IPS-15b (cell line): ENCODE measurements around the gene COQ2.
"Not testable (repeated sequence)": the region's sequence is repeated elsewhere in the genome, so short reads cannot be mapped to it uniquely, and the experiment has no call there.

Experiments
- H3K27me3 ChIP-seq: one replicate; pipeline ENCODE4 v1.6.1; 2013; ENCODE audit warnings: low read length; ENCODE audit not compliant: control insufficient read depth, insufficient read depth
- H3K36me3 ChIP-seq: one replicate; pipeline ENCODE4 v1.6.1; 2013; ENCODE audit warnings: low read length; ENCODE audit not compliant: control insufficient read depth, insufficient read depth
- H3K4me1 ChIP-seq: one replicate; pipeline ENCODE4 v1.6.1; 2013; ENCODE audit warnings: mild to moderate bottlenecking, low read length; ENCODE audit not compliant: control insufficient read depth, insufficient read depth
- H3K4me3 ChIP-seq: one replicate; pipeline ENCODE4 v1.5.1; 2013; ENCODE audit warnings: low read depth, low read length
- H3K9ac ChIP-seq: one replicate; pipeline ENCODE4 v1.6.1; 2013; ENCODE audit warnings: low read depth, mild to moderate bottlenecking, low read length
- H3K9me3 ChIP-seq: one replicate; pipeline ENCODE4 v1.6.1; 2013; ENCODE audit warnings: mild to moderate bottlenecking, low read length; ENCODE audit not compliant: control insufficient read depth, insufficient read depth

Gene COQ2

GRCh38 chr4:83315341-83315870 lies 30.8 kb upstream of the COQ2 start:
- Histone ChIP-seq H3K9me3 (no peaks in the 10 kb centered on the region), H3K4me3 (no peak overlapping the region)

GRCh38 chr4:83308672-83309071 lies 24.1 kb upstream of the COQ2 start:
- no peaks in the 10 kb centered on the region for H3K9me3 ChIP-seq

More at GRCh38 chr4:83315341-83315870, 30.8 kb upstream of the COQ2 start:
- H3K36me3 ChIP-seq: no peaks in the 10 kb centered on the region
- H3K9ac ChIP-seq: no peak overlapping the region
- H3K4me1 ChIP-seq: no peaks in the 10 kb centered on the region
- H3K27me3 ChIP-seq: no peaks in the 10 kb centered on the region

DNA sequence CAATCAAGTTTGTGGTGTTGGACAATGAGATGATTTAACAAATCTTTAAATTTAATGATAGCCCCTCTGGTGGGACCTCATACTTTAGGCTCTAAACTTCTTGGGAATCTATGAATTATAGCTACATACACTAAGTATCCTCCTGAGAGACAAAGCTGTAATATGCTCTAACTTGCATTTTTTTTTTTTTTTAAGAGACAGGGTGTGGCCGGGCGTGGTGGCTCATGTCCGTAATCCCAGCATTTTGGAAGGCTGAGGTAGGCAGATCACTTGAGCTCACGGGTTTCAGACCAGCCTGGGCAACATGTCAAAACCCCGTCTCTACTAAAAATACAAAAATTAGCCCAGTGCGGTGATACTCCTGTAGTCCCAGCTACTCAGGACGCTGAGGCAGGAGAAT lies 23.3 kb upstream of the COQ2 start:
- H3K36me3 ChIP-seq: no peaks in the 10 kb centered on the region
- H3K4me1 ChIP-seq: no peaks in the 10 kb centered on the region
- H3K4me3 ChIP-seq: no peak overlapping the region
- no peaks in the 10 kb centered on the region for H3K27me3 ChIP-seq
- H3K9me3 ChIP-seq: no peaks in the 10 kb centered on the region
- no peak overlapping the region for H3K9ac ChIP-seq

More at GRCh38 chr4:83308672-83309071, 24.1 kb upstream of the COQ2 start:
- Histone ChIP-seq H3K9ac (no peak overlapping the region), H3K4me3 (no peak overlapping the region), H3K27me3 (no peaks in the 10 kb centered on the region), H3K36me3 (no peaks in the 10 kb centered on the region), H3K4me1 (no peaks in the 10 kb centered on the region)

DNA sequence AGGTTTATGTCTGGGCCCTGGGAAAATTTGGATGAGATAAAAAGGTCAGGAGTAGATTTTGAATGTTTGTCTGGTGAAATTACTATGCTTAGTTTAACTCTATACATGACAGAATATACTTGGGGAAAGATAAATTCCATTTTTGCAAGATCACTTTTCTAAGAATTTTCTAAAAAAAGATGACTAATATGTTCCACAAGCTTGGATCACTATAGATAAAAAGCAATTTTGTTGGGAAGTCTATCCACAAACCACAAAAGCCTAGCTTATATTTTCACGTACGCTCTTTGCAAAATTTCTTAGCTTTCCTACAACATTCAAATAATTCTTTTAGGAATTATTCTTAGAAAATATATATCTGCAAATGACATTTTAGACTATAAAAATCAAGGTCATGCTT lies 20.6 kb upstream of the COQ2 start:
- Histone ChIP-seq H3K9ac (no peak overlapping the region), H3K27me3 (no peaks in the 10 kb centered on the region), H3K4me1 (no peaks in the 10 kb centered on the region), H3K9me3 (no peaks in the 10 kb centered on the region), H3K36me3 (no peaks in the 10 kb centered on the region), H3K4me3 (no peak overlapping the region)

- H3K36me3 ChIP-seq: no peaks in the 10 kb centered on the region
- no peak overlapping the region for H3K9ac ChIP-seq
- no peaks in the 10 kb centered on the region for H3K4me1 ChIP-seq
- no peaks in the 10 kb centered on the region for H3K9me3 ChIP-seq
- no peaks in the 10 kb centered on the region for H3K27me3 ChIP-seq
- H3K4me3 ChIP-seq: no peak overlapping the region
Measured at GRCh38 chr4:83297548-83298260, 13.1 kb upstream of the COQ2 start.

DNA sequence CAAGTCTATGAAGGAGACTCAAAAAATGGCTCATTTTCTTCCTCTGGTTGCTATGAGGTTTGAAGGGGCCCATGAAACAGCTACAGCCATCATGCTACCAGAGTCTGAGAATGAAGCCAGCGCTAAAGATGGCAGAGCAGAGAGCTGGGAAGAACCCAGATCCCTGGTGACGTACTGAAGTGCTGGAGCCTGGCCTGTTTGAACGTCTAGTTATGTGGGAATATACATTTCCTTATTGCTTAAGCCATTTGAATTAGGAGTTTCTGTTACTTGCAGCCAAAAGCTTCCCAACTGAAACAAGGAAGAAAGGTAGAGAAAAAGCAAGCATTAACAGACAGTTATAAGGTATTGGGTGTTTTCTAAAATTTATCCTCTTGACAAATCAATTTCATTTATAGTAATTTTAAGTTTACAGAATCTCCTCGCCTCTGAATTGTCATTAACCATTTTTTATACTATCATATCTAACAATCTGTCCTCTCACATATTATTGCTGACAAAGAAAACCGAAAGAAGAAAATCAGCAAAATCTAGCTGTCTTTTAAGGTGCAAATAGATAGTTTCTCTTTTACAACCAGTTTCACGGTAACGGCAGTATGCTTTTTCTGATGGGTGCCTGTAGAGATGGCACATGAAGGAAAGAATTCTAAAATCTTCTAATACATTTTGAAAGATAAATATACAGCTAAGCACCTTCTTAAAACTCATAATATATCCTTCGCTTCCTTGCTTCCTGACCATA lies 8.9 kb upstream of the COQ2 start:
- Histone ChIP-seq H3K9me3 (no peaks in the 10 kb centered on the region), H3K4me1 (no peaks in the 10 kb centered on the region), H3K4me3 (no peak overlapping the region), H3K36me3 (no peaks in the 10 kb centered on the region), H3K9ac (no peak overlapping the region), H3K27me3 (no peaks in the 10 kb centered on the region)

GRCh38 chr4:83290059-83290774 lies 5.6 kb upstream of the COQ2 start:
- not testable (repeated sequence) for H3K36me3 ChIP-seq, H3K27me3 ChIP-seq, H3K4me3 ChIP-seq, H3K9me3 ChIP-seq, H3K4me1 ChIP-seq, H3K9ac ChIP-seq

- H3K4me3 ChIP-seq, H3K27me3 ChIP-seq, H3K36me3 ChIP-seq, H3K9ac ChIP-seq, H3K9me3 ChIP-seq, H3K4me1 ChIP-seq: not testable (repeated sequence)
Measured at GRCh38 chr4:83288381-83288780, 3.8 kb upstream of the COQ2 start.

GRCh38 chr4:83285055-83285407 lies 433 bp upstream of the COQ2 start:
- Histone ChIP-seq H3K36me3 (no peaks in the 10 kb centered on the region), H3K9me3 (no peaks in the 10 kb centered on the region), H3K4me3 (peak overlapping the region; percentile 57), H3K9ac (peak overlapping the region; percentile 50), H3K27me3 (peaks cover 13% of the 10 kb centered on the region), H3K4me1 (peaks cover 6% of the 10 kb centered on the region)

- Histone ChIP-seq H3K36me3 (no peaks in the 10 kb centered on the region), H3K4me1 (peaks cover 6% of the 10 kb centered on the region), H3K27me3 (peaks cover 13% of the 10 kb centered on the region), H3K4me3 (peak overlapping the region; percentile 57), H3K9ac (no peak overlapping the region), H3K9me3 (no peaks in the 10 kb centered on the region)
Measured at GRCh38 chr4:83283181-83283580, 1.4 kb downstream of the COQ2 start.

GRCh38 chr4:83282049-83282535 lies 2.5 kb downstream of the COQ2 start:
- H3K4me3 ChIP-seq: no peak overlapping the region
- peaks cover 13% of the 10 kb centered on the region for H3K27me3 ChIP-seq
- no peak overlapping the region for H3K9ac ChIP-seq

More at GRCh38 chr4:83282049-83282535, 2.5 kb downstream of the COQ2 start:
- no peaks in the 10 kb centered on the region for H3K36me3 ChIP-seq
- H3K4me1 ChIP-seq: peaks cover 6% of the 10 kb centered on the region
- no peaks in the 10 kb centered on the region for H3K9me3 ChIP-seq
